Activated naive CD4-positive, alpha-beta T cell treated with anti-CD3 and anti-CD28 coated beads, Interleukin-2, amount 10 ng/mL, durations not matched to agents 7 days and 5 days (primary cell): ENCODE data around the gene LORICRIN.

Experiments
- CTCF ChIA-PET: fragments of 350-600 bp; sonication (Branson Sonifier 250); formaldehyde crosslinking; loops from one replicate; lab custom pipeline; 2021; ENCODE audit warnings: antibody characterized with exemption; lab: Charles Lee
- DNase-seq: peaks from one replicate; pipeline ENCODE4 v3.0.0-alpha.2; 2020
- H3K27ac Mint-ChIP-seq: one replicate; pipeline ENCODE4 v1.8.0; 2021; ENCODE audit warnings: mild to moderate bottlenecking, moderate library complexity, mixed read lengths
- H3K27me3 Mint-ChIP-seq: one replicate; pipeline ENCODE4 v1.8.0; 2021; ENCODE audit warnings: mild to moderate bottlenecking, mixed read lengths
- H3K36me3 Mint-ChIP-seq: one replicate; pipeline ENCODE4 v1.8.0; 2021; ENCODE audit warnings: mixed read lengths
- H3K4me1 Mint-ChIP-seq: one replicate; pipeline ENCODE4 v1.8.0; 2021; ENCODE audit warnings: mixed read lengths
- H3K4me3 Mint-ChIP-seq: one replicate; pipeline ENCODE4 v1.8.0; 2021; ENCODE audit warnings: mild to moderate bottlenecking, moderate library complexity, mixed read lengths
- H3K9me3 Mint-ChIP-seq: one replicate; pipeline ENCODE4 v1.8.0; 2021; ENCODE audit warnings: mixed read lengths

The LORICRIN gene

GRCh38 chr1:153302308-153302707 lies 42.8 kb downstream of the LORICRIN start:
- CTCF ChIA-PET = no interaction called here
- no peaks in the 10 kb centered on the region for H3K9me3 Mint-ChIP-seq
- H3K36me3 Mint-ChIP-seq = no peaks in the 10 kb centered on the region
- peaks cover 15% of the 10 kb centered on the region for H3K27me3 Mint-ChIP-seq
- no peak overlapping the region for H3K27ac Mint-ChIP-seq
- no peak for DNase-seq
- H3K4me3 Mint-ChIP-seq = no peak overlapping the region
- H3K4me1 Mint-ChIP-seq = no peaks in the 10 kb centered on the region

- H3K4me1 Mint-ChIP-seq = no peaks in the 10 kb centered on the region
- peaks cover 19% of the 10 kb centered on the region for H3K27me3 Mint-ChIP-seq
- no peak overlapping the region for H3K4me3 Mint-ChIP-seq
- H3K27ac Mint-ChIP-seq = no peak overlapping the region
- DNase-seq = no peak
- CTCF ChIA-PET = no interaction called here
- H3K9me3 Mint-ChIP-seq = no peaks in the 10 kb centered on the region
- no peaks in the 10 kb centered on the region for H3K36me3 Mint-ChIP-seq
Measured at GRCh38 chr1:153305682-153306081, 46.2 kb downstream of the LORICRIN start.

GRCh38 chr1:153306303-153307220 lies 47.1 kb downstream of the LORICRIN start:
- Mint-ChIP-seq H3K36me3 (no peaks in the 10 kb centered on the region), H3K4me3 (no peak overlapping the region), H3K27me3 (peaks cover 19% of the 10 kb centered on the region), H3K27ac (no peak overlapping the region), H3K9me3 (no peaks in the 10 kb centered on the region), H3K4me1 (no peaks in the 10 kb centered on the region)
- DNase-seq = no peak
- CTCF ChIA-PET = no interaction called here

GRCh38 chr1:153307221-153307600 lies 47.7 kb downstream of the LORICRIN start:
- Mint-ChIP-seq H3K27ac (no peak overlapping the region), H3K27me3 (peaks cover 19% of the 10 kb centered on the region), H3K4me3 (no peak overlapping the region), H3K4me1 (no peaks in the 10 kb centered on the region), H3K36me3 (no peaks in the 10 kb centered on the region), H3K9me3 (no peaks in the 10 kb centered on the region)
- CTCF ChIA-PET = no interaction called here
- no peak for DNase-seq

- Mint-ChIP-seq H3K4me1 (no peaks in the 10 kb centered on the region), H3K27ac (no peak overlapping the region), H3K36me3 (no peaks in the 10 kb centered on the region)
Measured at GRCh38 chr1:153308540-153308939, 49.1 kb downstream of the LORICRIN start.

GRCh38 chr1:153309441-153309840 lies 50.0 kb downstream of the LORICRIN start:
- Mint-ChIP-seq H3K27me3 (peaks cover 26% of the 10 kb centered on the region), H3K27ac (no peak overlapping the region), H3K4me3 (no peak overlapping the region), H3K4me1 (no peaks in the 10 kb centered on the region), H3K9me3 (no peaks in the 10 kb centered on the region), H3K36me3 (no peaks in the 10 kb centered on the region)
- CTCF ChIA-PET = no interaction called here
- DNase-seq = no peak

More at GRCh38 chr1:153308540-153308939, 49.1 kb downstream of the LORICRIN start:
- H3K4me3 Mint-ChIP-seq = no peak overlapping the region
- no peaks in the 10 kb centered on the region for H3K9me3 Mint-ChIP-seq
- CTCF ChIA-PET = no interaction called here
- peaks cover 29% of the 10 kb centered on the region for H3K27me3 Mint-ChIP-seq
- DNase-seq = no peak

- CTCF ChIA-PET = no interaction called here
- no peaks in the 10 kb centered on the region for H3K4me1 Mint-ChIP-seq
- no peak overlapping the region for H3K27ac Mint-ChIP-seq
- peaks cover 25% of the 10 kb centered on the region for H3K27me3 Mint-ChIP-seq
- no peak for DNase-seq
- no peak overlapping the region for H3K4me3 Mint-ChIP-seq
- no peaks in the 10 kb centered on the region for H3K9me3 Mint-ChIP-seq
- H3K36me3 Mint-ChIP-seq = no peaks in the 10 kb centered on the region
Measured at GRCh38 chr1:153310526-153310925, 51.0 kb downstream of the LORICRIN start.
